HCT116 (cell line): Measurements from ENCODE around the gene NAGPA.

ENCODE experiments used
- EZH2 ChIP-seq: fragments of 200-600 bp; sonication (generic); IDR thresholded peaks from 2 replicates; pipeline ENCODE4 v1.6.1; 2017; ENCODE audit warnings: antibody characterized with exemption, mixed run types
- EZH2phosphoT487 ChIP-seq: fragments of 200-600 bp; IDR thresholded peaks from 2 replicates; pipeline ENCODE4 v1.6.1; 2018; ENCODE audit warnings: antibody characterized with exemption, borderline replicate concordance
- POLR2A ChIP-seq: IDR thresholded peaks from 2 replicates; pipeline ENCODE4 v1.7.0; 2011; ENCODE audit warnings: borderline replicate concordance; ENCODE audit not compliant: insufficient read depth, insufficient read length; ENCODE audit errors: extremely low read depth
- POLR2AphosphoS5 ChIP-seq: IDR thresholded peaks from 2 replicates; pipeline ENCODE4 v1.6.1; 2011; ENCODE audit warnings: mild to moderate bottlenecking, low read depth, low read length, moderate library complexity
- RAD21 ChIP-seq: IDR thresholded peaks from 2 replicates; pipeline ENCODE4 v1.6.1; 2012; ENCODE audit warnings: low read depth, mild to moderate bottlenecking
- SIN3A ChIP-seq: IDR thresholded peaks from 2 replicates; pipeline ENCODE4 v1.6.1; 2012; ENCODE audit warnings: low read depth
- ZFX ChIP-seq: fragments of 450-650 bp; IDR thresholded peaks from 2 replicates; pipeline ENCODE4 v1.6.1; 2017
- TF ChIP-seq, protein P1 (sequence below), 3 experiments: fragments of 200-600 bp in 1 of 3; sonication (generic) in 1 of 3; IDR thresholded peaks in 2 of 3; conservative IDR thresholded peaks in 1 of 3; 2 replicates each; pipeline ENCODE4 v1.5.1; 2012 to 2017; ENCODE audit warnings: low read depth in 2 of 3, low read length in 2 of 3, antibody characterized with exemption in 1 of 3, borderline replicate concordance in 1 of 3, control low read depth in 1 of 3, mild to moderate bottlenecking in 1 of 3, mixed read lengths in 1 of 3, mixed run types in 1 of 3, moderate library complexity in 1 of 3; ENCODE audit not compliant: insufficient read depth in 1 of 3
- TF ChIP-seq, protein P2 (sequence below): IDR thresholded peaks from 2 replicates; pipeline ENCODE4 v1.6.1; 2012

DNA sequence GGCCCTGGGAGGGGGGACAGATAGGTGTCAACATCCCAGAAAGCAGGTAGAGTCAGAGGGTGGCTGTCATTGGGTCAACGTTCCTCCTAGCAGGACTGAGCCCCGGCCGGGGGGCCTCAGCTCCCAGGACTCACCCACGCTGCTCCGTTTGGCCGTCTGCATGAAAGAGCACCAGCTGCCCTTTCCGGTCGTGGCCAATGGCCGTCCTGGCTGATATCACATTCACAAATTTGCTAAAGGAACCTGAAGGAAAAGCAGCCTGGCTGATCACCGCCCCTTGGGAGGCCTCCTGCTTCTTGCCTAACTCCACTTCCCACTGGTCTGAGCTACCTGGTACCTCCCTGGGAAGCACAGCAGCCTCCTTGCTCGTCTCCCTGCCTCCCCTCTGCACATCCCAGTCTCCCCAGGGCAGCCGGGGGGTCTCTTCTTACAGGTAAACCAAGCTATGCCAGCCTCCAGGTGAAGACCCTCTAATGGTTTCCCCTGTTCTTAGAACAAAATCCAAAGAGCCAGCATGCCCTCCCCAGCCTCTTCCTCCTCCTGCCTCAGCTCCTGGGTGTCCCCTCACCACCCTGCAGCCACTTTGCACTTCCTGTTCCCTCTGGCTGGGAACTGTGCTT is 3.4 kb downstream of the NAGPA start:
- TF ChIP-seq SIN3A (no peak), EZH2phosphoT487 (no peak), POLR2A (no peak), RAD21 (no peak), EZH2 (no peak), POLR2AphosphoS5 (no peak), ZFX (no peak)
- TF ChIP-seq, protein P1, sequence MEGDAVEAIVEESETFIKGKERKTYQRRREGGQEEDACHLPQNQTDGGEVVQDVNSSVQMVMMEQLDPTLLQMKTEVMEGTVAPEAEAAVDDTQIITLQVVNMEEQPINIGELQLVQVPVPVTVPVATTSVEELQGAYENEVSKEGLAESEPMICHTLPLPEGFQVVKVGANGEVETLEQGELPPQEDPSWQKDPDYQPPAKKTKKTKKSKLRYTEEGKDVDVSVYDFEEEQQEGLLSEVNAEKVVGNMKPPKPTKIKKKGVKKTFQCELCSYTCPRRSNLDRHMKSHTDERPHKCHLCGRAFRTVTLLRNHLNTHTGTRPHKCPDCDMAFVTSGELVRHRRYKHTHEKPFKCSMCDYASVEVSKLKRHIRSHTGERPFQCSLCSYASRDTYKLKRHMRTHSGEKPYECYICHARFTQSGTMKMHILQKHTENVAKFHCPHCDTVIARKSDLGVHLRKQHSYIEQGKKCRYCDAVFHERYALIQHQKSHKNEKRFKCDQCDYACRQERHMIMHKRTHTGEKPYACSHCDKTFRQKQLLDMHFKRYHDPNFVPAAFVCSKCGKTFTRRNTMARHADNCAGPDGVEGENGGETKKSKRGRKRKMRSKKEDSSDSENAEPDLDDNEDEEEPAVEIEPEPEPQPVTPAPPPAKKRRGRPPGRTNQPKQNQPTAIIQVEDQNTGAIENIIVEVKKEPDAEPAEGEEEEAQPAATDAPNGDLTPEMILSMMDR (IDR thresholded peaks at IDR 0.05 in 2 of 3, conservative IDR thresholded peaks at IDR 0.05 in 1 of 3; ENCODE audit: borderline replicate concordance in 1 of 3, insufficient read depth in 1 of 3, low read depth in 2 of 3, low read length in 2 of 3): no peak
- TF ChIP-seq, protein P2, sequence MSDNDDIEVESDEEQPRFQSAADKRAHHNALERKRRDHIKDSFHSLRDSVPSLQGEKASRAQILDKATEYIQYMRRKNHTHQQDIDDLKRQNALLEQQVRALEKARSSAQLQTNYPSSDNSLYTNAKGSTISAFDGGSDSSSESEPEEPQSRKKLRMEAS: no peak
